HepG2 (cell line): ENCODE results near the gene PRICKLE2. TPM values are rescaled to one million over a fixed set of nuclear protein-coding genes. Genes with fewer than 3 reads are reported as not detected.
A peak's percentile ranks its signal among the peaks of the same experiment; 100 is the strongest.

Experiments used
- ATAC-seq: fragments of 200-7000 bp; cut with Tn5 transposase; 3 replicates; pipeline ENCODE4 v1.9.1; 2020; ENCODE audit warnings: mild to moderate bottlenecking, moderate library complexity
- BruUV-seq: library from RNA; stranded (reverse); fragments of 400-500 nt; replicated peaks from 2 replicates; lab custom pipeline; 2021; lab: Mats Ljungman, UMichigan
- CTCF ChIA-PET: fragments of 300-600 bp; formaldehyde crosslinking; extraction: SDS; loops from one replicate; lab custom pipeline; 2021; ENCODE audit warnings: low total read pairs, inconsistent platforms, low intra/inter-chr PET ratio; lab: Yijun Ruan, JAX
- POLR2A ChIA-PET: fragments of 350-600 bp; sonication (Branson Sonifier 250); formaldehyde crosslinking; loops from one replicate; lab custom pipeline; 2020; ENCODE audit warnings: antibody characterized with exemption, inconsistent platforms; lab: Yijun Ruan, JAX
- DNase-seq: peaks from one replicate; pipeline ENCODE4 v3.0.0-alpha.2; 2015; ENCODE audit warnings: low spot score
- FAIRE-seq: peaks from 3 replicates; lab custom pipeline; 2011; peaks lifted over from hg19 to GRCh38; lab: Jason Lieb, UNC
- H2AFZ ChIP-seq: one replicate; pipeline ENCODE4 v1.6.1; 2011; ENCODE audit warnings: low read length, inconsistent platforms
- H3K27ac ChIP-seq: fragments of 300-600 bp; 3 replicates; pipeline ENCODE4 v1.8.0; 2011; ENCODE audit warnings: mixed run types, mild to moderate bottlenecking, mixed read lengths, low read length, inconsistent platforms; ENCODE audit not compliant: insufficient read depth; ENCODE audit errors: extremely low read length
- H3K27me3 ChIP-seq, 2 experiments: fragments of 200-600 bp in 1 of 2; 2 replicates in 1 of 2; 3 replicates in 1 of 2; pipeline versions ENCODE4 v1.6.0 to v1.8.0; 2011; ENCODE audit warnings: low read length in 2 of 2, mild to moderate bottlenecking in 2 of 2, moderate library complexity in 2 of 2, inconsistent platforms in 1 of 2; ENCODE audit not compliant: insufficient read depth in 2 of 2, control insufficient read depth in 1 of 2
- H3K36me3 ChIP-seq, 2 experiments: fragments of 200-600 bp in 1 of 2; replicated peaks in 1 of 2; 2 replicates in 1 of 2; 3 replicates in 1 of 2; pipeline versions ENCODE4 v1.5.1 to v1.8.0; 2011; ENCODE audit warnings: low read length in 2 of 2, inconsistent platforms in 1 of 2; ENCODE audit not compliant: insufficient read depth in 2 of 2, control insufficient read depth in 1 of 2
- H3K4me1 ChIP-seq: 2 replicates; pipeline ENCODE4 v1.5.1; 2012; ENCODE audit warnings: low read length, inconsistent platforms; ENCODE audit not compliant: insufficient read depth
- H3K4me2 ChIP-seq: 2 replicates; pipeline ENCODE4 v1.6.0; 2011; ENCODE audit warnings: low read depth, low read length, inconsistent platforms
- H3K4me3 ChIP-seq, 3 experiments: fragments of 200-600 bp in 1 of 3; sonication (generic), shearing (Covaris generic) in 1 of 3; replicated peaks in 1 of 3; 2 replicates each; pipeline ENCODE4 v1.5.1; 2011 to 2016; ENCODE audit warnings: low read length in 3 of 3, inconsistent platforms in 2 of 3, low read depth in 2 of 3, mild to moderate bottlenecking in 2 of 3, control low read depth in 1 of 3, mixed read lengths in 1 of 3; ENCODE audit not compliant: insufficient read depth in 1 of 3
- H3K79me2 ChIP-seq: one replicate; pipeline ENCODE4 v1.6.1; 2011; ENCODE audit warnings: low read length, inconsistent platforms; ENCODE audit not compliant: insufficient read depth
- H3K9ac ChIP-seq: 2 replicates; pipeline ENCODE4 v1.6.0; 2011; ENCODE audit warnings: mild to moderate bottlenecking, low read depth, low read length, inconsistent platforms; ENCODE audit not compliant: insufficient read depth
- H3K9me3 ChIP-seq: 2 replicates; pipeline ENCODE4 v1.5.1; 2012; ENCODE audit warnings: mild to moderate bottlenecking, low read length
- H4K20me1 ChIP-seq: 2 replicates; pipeline ENCODE4 v1.6.0; 2011; ENCODE audit warnings: inconsistent platforms, mild to moderate bottlenecking, low read length, moderate library complexity; ENCODE audit not compliant: insufficient read depth
- CHD4 ChIP-seq: fragments of 200-600 bp; sonication (generic); IDR thresholded peaks from 2 replicates; pipeline ENCODE4 v1.7.0; 2017; ENCODE audit warnings: mild to moderate bottlenecking, low read length, borderline replicate concordance
- EP300 ChIP-seq, 3 experiments: sonication (generic) in 1 of 3; formaldehyde crosslinking in 1 of 3; IDR thresholded peaks; 2 replicates each; pipeline versions ENCODE4 v1.5.1 to v1.6.1; 2011 to 2020; ENCODE audit warnings: low read depth in 2 of 3, low read length in 2 of 3, borderline replicate concordance in 1 of 3, improper control_type of control experiment in 1 of 3, mild to moderate bottlenecking in 1 of 3, missing genetic modification reagents in 1 of 3, moderate library complexity in 1 of 3
- FOXK1 ChIP-seq: sonication (generic); formaldehyde crosslinking; IDR thresholded peaks from 2 replicates; pipeline ENCODE4 v1.4.0; 2020; ENCODE audit warnings: low read depth, missing genetic modification reagents, borderline replicate concordance
- HNRNPLL ChIP-seq: fragments of 200-400 bp; formaldehyde crosslinking; IDR thresholded peaks from 2 replicates; pipeline ENCODE4 v1.6.1; 2017; ENCODE audit warnings: mild to moderate bottlenecking, low read depth, low read length; ENCODE audit not compliant: poor library complexity, severe bottlenecking
- MXI1 ChIP-seq: IDR thresholded peaks from 3 replicates; pipeline ENCODE4 v1.6.1; 2012; ENCODE audit warnings: low read depth, low read length, inconsistent platforms, borderline replicate concordance
- RERE ChIP-seq: IDR thresholded peaks from 2 replicates; pipeline ENCODE4 v1.6.1; 2016; ENCODE audit warnings: low read depth, missing genetic modification reagents, missing compliant biosample characterization
- WGBS: methylation state at CpG from one replicate; pipeline ENCODE4 v1.1.6; 2017; ENCODE audit warnings: low lambda C conversion rate; 5-methylcytosine and 5-hydroxymethylcytosine counted together
- in situ Hi-C: cut with HindIII; loops from 2 replicates; pipeline ENCODE4 v1.10.0; 2017; ENCODE audit warnings: low pct_unique_long_range_greater_than_20kb; ENCODE audit not compliant: extremely low pct_ligation_motif_present
- intact Hi-C: fragments of 100-400 bp; cut with micrococcal nuclease; formaldehyde crosslinking; loops from one replicate; pipeline ENCODE4 v1.10.0; 2022; ENCODE audit not compliant: unreplicated experiment
- polyA plus RNA-seq, 8 experiments: library from polyadenylated mRNA; depleted of rRNA in 3 of 8; stranded (reverse) in 7 of 8; unstranded in 1 of 8; fragments of >200 nt; fragmentation: Illumina TruSeq in 4 of 8; extraction: Trizol in 4 of 8; gene quantifications; 2 replicates each; pipeline versions ENCODE4 v1.2.1 to v1.2.3, GENCODE V29; 2011 to 2016; ENCODE audit warnings: low read depth in 4 of 8, missing spikeins in 1 of 8, mixed read lengths in 1 of 8; ENCODE audit not compliant: insufficient read depth in 1 of 8
- total RNA-seq, 5 experiments: library from RNA; depleted of rRNA; stranded (reverse); fragments of >200 nt; fragmentation: Illumina TruSeq; extraction: Trizol; gene quantifications; 2 replicates each; pipeline ENCODE4 v1.2.3, GENCODE V29; 2016; ENCODE audit warnings: low read depth in 1 of 5

Gene PRICKLE2
- total and polyA plus RNA-seq, 2 of the 13 experiments (the other 11 are each of a cell fraction or from before 2014, with no cell fraction given) = 0.01 to 0.07 TPM

- TF ChIP-seq RERE (CRISPR knock-in tag) (no peak), MXI1 (peak; percentile 72; the same call in 2 of the 3 replicates), EP300 (IDR thresholded peaks at IDR 0.05; ENCODE audit: low read depth in 2 of 2, low read length in 2 of 2) (no peak), EP300 (CRISPR knock-in tag; IDR thresholded peaks at IDR 0.05; ENCODE audit: borderline replicate concordance) (no peak), FOXK1 (CRISPR knock-in tag) (0 out of 2 replicates have a peak, but pooled peaks have one; percentile 20)
Measured at GRCh38 chr3:64150623-64151207, 74.6 kb downstream of the PRICKLE2 start (continued).

- no peak overlapping the region for H3K4me3 ChIP-seq
- H2AFZ ChIP-seq = no peak overlapping the region
- no peak for DNase-seq
- H3K27ac ChIP-seq = no peak overlapping the region
- FAIRE-seq = no peak
- in situ Hi-C loops = no loop called here
- peaks cover 16% of the 10 kb centered on the region for H3K4me1 ChIP-seq
- ATAC-seq = no peak
- H3K27me3 ChIP-seq = no peaks in the 10 kb centered on the region
- H4K20me1 ChIP-seq = no peaks in the 10 kb centered on the region
- H3K79me2 ChIP-seq = no peaks in the 10 kb centered on the region
- TF ChIP-seq CHD4 (no peak), HNRNPLL (no peak)
- no peak overlapping the region for H3K9ac ChIP-seq
- no peaks in the 10 kb centered on the region for H3K36me3 ChIP-seq
- intact Hi-C loops = loop anchor here (2.0 kb wide), 1 partner anchor 41 kb away; no protein-coding TSS in a partner anchor
- ChIA-PET POLR2A (no interaction called here), CTCF (no interaction called here)
- no peaks in the 10 kb centered on the region for H3K9me3 ChIP-seq
- whole genome bisulfite sequencing = 44% methylated on average over 6 of the region's 6 CpGs
- BruUV-seq = no TSS peak
- no peak overlapping the region for H3K4me2 ChIP-seq
Measured at GRCh38 chr3:64149886-64150285, 75.4 kb downstream of the PRICKLE2 start.
